Loucy (cell line): ENCODE data around the gene MYOD1.

Source experiments
- H2AFZ ChIP-seq: fragments of 200-600 bp; sonication (generic); 2 replicates; pipeline ENCODE4 v1.6.0; 2016; ENCODE audit warnings: antibody characterized with exemption, mild to moderate bottlenecking, low read length, moderate library complexity
- H3F3A ChIP-seq: fragments of 200-600 bp; 2 replicates; pipeline ENCODE4 v1.6.0; 2016; ENCODE audit warnings: antibody characterized with exemption, low read depth, mild to moderate bottlenecking
- H3K27me3 ChIP-seq: fragments of 200-600 bp; sonication (generic); 2 replicates; pipeline ENCODE4 v1.6.1; 2014; ENCODE audit warnings: low read length, mild to moderate bottlenecking; ENCODE audit not compliant: insufficient read depth, poor library complexity, severe bottlenecking
- H3K36me3 ChIP-seq: fragments of 200-600 bp; sonication (generic); 2 replicates; pipeline ENCODE4 v1.6.1; 2016; ENCODE audit warnings: low read length; ENCODE audit not compliant: insufficient read depth
- H3K4me1 ChIP-seq: fragments of 200-600 bp; sonication (generic); 2 replicates; pipeline ENCODE4 v1.5.1; 2014; ENCODE audit warnings: low read length, mild to moderate bottlenecking; ENCODE audit not compliant: insufficient read depth, poor library complexity, severe bottlenecking
- H3K4me2 ChIP-seq: fragments of 200-600 bp; sonication (generic); 2 replicates; pipeline ENCODE4 v1.6.0; 2014; ENCODE audit warnings: antibody characterized with exemption, low read length, low read depth, mild to moderate bottlenecking; ENCODE audit not compliant: poor library complexity, severe bottlenecking
- H3K4me3 ChIP-seq: fragments of 200-600 bp; sonication (generic); 2 replicates; pipeline ENCODE4 v1.5.1; 2014; ENCODE audit warnings: low read length, mild to moderate bottlenecking, mixed read lengths; ENCODE audit not compliant: poor library complexity, severe bottlenecking
- H3K79me2 ChIP-seq: fragments of 200-600 bp; sonication (generic); 2 replicates; pipeline ENCODE4 v1.6.1; 2014; ENCODE audit warnings: low read length; ENCODE audit not compliant: insufficient read depth
- H3K9ac ChIP-seq: fragments of 200-600 bp; sonication (generic); 2 replicates; pipeline ENCODE4 v1.6.0; 2014; ENCODE audit warnings: mild to moderate bottlenecking, low read depth, low read length, moderate library complexity; ENCODE audit not compliant: poor library complexity, severe bottlenecking
- H3K9me2 ChIP-seq: fragments of 200-600 bp; sonication (generic); replicated peaks from 2 replicates; pipeline ENCODE4 v1.6.1; 2016; ENCODE audit warnings: low read depth, low read length, mixed read lengths
- H3K9me3 ChIP-seq: fragments of 200-600 bp; sonication (generic); 2 replicates; pipeline ENCODE4 v1.6.1; 2014; ENCODE audit warnings: mild to moderate bottlenecking, antibody characterized with exemption, low read length, low read depth; ENCODE audit not compliant: insufficient read depth
- H4K20me1 ChIP-seq: fragments of 200-600 bp; sonication (generic); 2 replicates; pipeline ENCODE4 v1.6.0; 2014; ENCODE audit warnings: antibody characterized with exemption, low read length, mild to moderate bottlenecking; ENCODE audit not compliant: insufficient read depth, poor library complexity, severe bottlenecking
- EZH2phosphoT487 ChIP-seq: fragments of 200-600 bp; IDR thresholded peaks from 2 replicates; pipeline ENCODE4 v1.6.1; 2018; ENCODE audit warnings: antibody characterized with exemption, mild to moderate bottlenecking, moderate library complexity, borderline replicate concordance
- TF ChIP-seq, protein P1 (sequence below): fragments of 200-600 bp; sonication (generic); conservative IDR thresholded peaks from 2 replicates; pipeline ENCODE4 v1.5.1; 2014; ENCODE audit warnings: mild to moderate bottlenecking, antibody characterized with exemption, low read length

MYOD1 gene

DNA sequence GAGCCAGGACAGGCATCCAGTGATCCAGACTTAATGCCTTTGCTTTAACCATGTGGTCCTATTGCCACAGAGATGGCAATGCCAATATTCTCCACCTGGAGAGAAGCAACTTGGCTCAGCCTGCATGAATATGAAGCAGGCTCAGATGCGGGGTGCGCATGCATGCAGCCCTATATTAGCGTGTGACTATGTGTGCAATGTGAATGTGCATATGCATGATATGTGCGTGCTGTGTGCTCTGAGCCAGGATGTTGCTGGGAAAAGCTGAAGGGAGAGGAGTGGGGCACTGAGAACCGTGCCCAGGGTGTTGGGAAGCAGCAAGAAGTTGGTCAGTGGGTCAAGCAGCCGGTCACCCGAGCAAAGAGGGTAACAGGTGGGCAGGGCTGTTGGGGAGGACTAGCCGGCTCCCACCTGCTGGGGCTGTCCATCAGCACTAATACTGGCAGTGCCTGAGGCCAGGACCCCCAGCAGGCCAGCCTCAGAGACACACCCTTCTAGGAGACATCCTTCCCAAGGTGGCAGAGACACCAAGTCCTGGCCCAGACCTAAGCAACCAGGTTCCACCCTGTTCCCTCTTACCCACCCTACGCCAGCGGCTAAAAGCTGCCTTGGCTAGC lies 24.8 kb upstream of the MYOD1 start:
- Histone ChIP-seq H3K4me2 (no peak overlapping the region), H3K9ac (no peak overlapping the region), H3K4me3 (no peak overlapping the region), H4K20me1 (no peaks in the 10 kb centered on the region), H3K36me3 (no peaks in the 10 kb centered on the region), H3K79me2 (no peaks in the 10 kb centered on the region), H3K9me3 (no peaks in the 10 kb centered on the region), H2AFZ (no peak overlapping the region), H3K4me1 (no peaks in the 10 kb centered on the region), H3K27me3 (peaks cover 4% of the 10 kb centered on the region), H3F3A (no peaks in the 10 kb centered on the region), H3K9me2 (no peaks in the 10 kb centered on the region)
- TF ChIP-seq, protein P1, sequence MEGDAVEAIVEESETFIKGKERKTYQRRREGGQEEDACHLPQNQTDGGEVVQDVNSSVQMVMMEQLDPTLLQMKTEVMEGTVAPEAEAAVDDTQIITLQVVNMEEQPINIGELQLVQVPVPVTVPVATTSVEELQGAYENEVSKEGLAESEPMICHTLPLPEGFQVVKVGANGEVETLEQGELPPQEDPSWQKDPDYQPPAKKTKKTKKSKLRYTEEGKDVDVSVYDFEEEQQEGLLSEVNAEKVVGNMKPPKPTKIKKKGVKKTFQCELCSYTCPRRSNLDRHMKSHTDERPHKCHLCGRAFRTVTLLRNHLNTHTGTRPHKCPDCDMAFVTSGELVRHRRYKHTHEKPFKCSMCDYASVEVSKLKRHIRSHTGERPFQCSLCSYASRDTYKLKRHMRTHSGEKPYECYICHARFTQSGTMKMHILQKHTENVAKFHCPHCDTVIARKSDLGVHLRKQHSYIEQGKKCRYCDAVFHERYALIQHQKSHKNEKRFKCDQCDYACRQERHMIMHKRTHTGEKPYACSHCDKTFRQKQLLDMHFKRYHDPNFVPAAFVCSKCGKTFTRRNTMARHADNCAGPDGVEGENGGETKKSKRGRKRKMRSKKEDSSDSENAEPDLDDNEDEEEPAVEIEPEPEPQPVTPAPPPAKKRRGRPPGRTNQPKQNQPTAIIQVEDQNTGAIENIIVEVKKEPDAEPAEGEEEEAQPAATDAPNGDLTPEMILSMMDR: no peak
- TF ChIP-seq EZH2phosphoT487: no peak

DNA sequence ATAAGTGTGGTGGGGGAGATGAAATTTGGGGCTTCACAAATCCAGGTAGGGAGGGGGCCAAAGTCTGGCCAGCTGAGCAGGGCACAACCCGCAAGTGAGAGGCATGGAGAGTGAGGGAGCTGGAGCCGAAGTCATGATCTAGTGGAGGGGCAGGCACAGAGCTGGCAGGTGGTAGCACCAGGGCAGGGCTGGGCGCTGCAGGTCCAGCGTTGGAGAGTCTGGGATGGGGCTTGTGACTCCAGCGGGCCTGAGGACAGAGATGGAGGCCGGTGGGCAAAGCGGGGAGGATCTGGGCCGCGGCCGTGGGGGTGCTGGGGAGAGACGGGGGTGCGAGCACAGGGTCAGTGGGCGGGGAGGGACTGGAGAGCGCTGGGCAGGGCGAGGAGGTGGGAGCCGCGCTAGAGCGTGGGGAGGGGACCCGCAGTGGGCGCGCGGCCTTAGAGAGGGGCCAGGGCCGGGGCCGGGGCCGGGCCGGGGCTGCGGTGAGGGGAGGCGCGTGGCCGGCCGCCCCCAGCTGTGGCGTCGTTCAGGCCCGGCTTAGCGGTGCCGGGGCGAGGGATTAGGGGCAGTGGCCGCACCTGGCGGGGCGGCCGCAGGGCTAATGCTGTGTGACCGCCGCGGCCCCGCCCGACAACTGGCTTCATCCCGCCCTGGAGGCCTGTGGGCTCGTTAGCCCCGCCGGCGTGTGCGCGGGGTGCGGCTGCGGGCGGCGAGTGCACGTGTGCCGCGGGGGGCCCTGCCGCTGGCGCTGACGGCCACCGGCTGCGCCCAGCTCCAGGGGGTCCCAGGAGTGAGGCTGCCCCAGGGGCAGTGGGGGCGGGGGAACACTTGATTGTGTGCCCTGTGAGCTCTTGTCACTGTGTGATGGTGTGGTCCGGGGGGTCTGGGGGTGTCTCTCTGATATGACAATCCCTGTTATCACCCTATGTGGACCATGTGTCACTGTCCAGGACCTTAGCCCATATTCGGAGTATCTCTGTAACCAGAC lies 23.6 kb upstream of the MYOD1 start:
- H3K4me2 ChIP-seq: no peak overlapping the region
- no peaks in the 10 kb centered on the region for H3K4me1 ChIP-seq
- H3K79me2 ChIP-seq: no peaks in the 10 kb centered on the region
- H2AFZ ChIP-seq: no peak overlapping the region
- H3K4me3 ChIP-seq: no peak overlapping the region
- H3F3A ChIP-seq: no peaks in the 10 kb centered on the region
- H3K27me3 ChIP-seq: no peaks in the 10 kb centered on the region
- no peaks in the 10 kb centered on the region for H4K20me1 ChIP-seq
- no peaks in the 10 kb centered on the region for H3K9me2 ChIP-seq
- no peaks in the 10 kb centered on the region for H3K36me3 ChIP-seq
- no peak overlapping the region for H3K9ac ChIP-seq
- TF ChIP-seq, protein P1: no peak
- no peak for TF ChIP-seq EZH2phosphoT487
- H3K9me3 ChIP-seq: no peaks in the 10 kb centered on the region

DNA sequence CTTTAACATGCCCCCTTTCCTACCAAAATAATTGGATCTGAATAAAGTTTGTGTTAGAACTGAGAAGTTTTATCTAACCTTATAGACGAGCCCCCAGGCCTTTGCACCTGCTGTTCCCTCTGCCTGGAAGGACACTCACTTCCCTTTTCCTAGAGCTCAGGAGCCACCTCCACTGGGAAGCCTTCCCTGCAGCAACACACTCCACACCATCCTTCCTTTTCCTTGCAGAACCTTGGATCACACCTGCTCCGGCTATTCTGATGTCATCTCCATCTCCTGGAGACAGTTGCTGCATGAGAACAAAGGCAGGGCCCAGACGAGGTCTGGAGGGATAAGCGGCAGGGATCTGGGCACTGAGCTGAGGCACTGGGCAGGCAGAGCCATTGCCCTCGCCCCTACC lies 22.6 kb upstream of the MYOD1 start:
- no peaks in the 10 kb centered on the region for H3F3A ChIP-seq
- no peaks in the 10 kb centered on the region for H3K36me3 ChIP-seq
- H3K4me2 ChIP-seq: no peak overlapping the region
- no peaks in the 10 kb centered on the region for H3K79me2 ChIP-seq
- no peak for TF ChIP-seq EZH2phosphoT487
- TF ChIP-seq, protein P1: no peak
- no peak overlapping the region for H3K4me3 ChIP-seq
- no peaks in the 10 kb centered on the region for H3K9me2 ChIP-seq
- no peaks in the 10 kb centered on the region for H4K20me1 ChIP-seq
- no peak overlapping the region for H2AFZ ChIP-seq
- H3K9ac ChIP-seq: no peak overlapping the region
- no peaks in the 10 kb centered on the region for H3K9me3 ChIP-seq
- no peaks in the 10 kb centered on the region for H3K27me3 ChIP-seq
- no peaks in the 10 kb centered on the region for H3K4me1 ChIP-seq
